Umbilical cord (tissue), 2 donors: Measurements from ENCODE around the gene GNB2. TPM values are rescaled to one million over a fixed set of nuclear protein-coding genes. Genes with fewer than 3 reads are reported as not detected.

Experiments
- DNase-seq: peaks from one replicate; pipeline ENCODE4 v3.0.0-alpha.2; 2015; ENCODE audit warnings: low spot score
- total RNA-seq: library from RNA; depleted of rRNA; stranded (reverse); fragments of >200 nt; gene quantifications from one replicate; pipeline ENCODE4 v1.2.3, GENCODE V29; 2014; ENCODE audit warnings: low replicate concordance; ENCODE audit not compliant: insufficient read depth

The GNB2 gene
- 60.9 TPM for total RNA-seq

GRCh38 chr7:100673302-100673941 lies at the start of gene GNB2:
Gene GNB2, plus strand, starts transcription at chr7:100673740. Its CDS starts 2,526 bp downstream, at chr7:100676266.
- peak; percentile 99 for DNase-seq

GRCh38 chr7:100623951-100624824 lies 49.4 kb upstream of the GNB2 start:
- DNase-seq: no peak

- no peak for DNase-seq
Observed at GRCh38 chr7:100626055-100626454, 47.5 kb upstream of the GNB2 start.

- DNase-seq: peak; percentile 64
Observed at GRCh38 chr7:100626530-100627237, 46.9 kb upstream of the GNB2 start.

- DNase-seq: no peak
Observed at GRCh38 chr7:100627238-100627549, 46.3 kb upstream of the GNB2 start.

GRCh38 chr7:100629117-100629716 lies 44.3 kb upstream of the GNB2 start:
- DNase-seq: no peak

GRCh38 chr7:100630066-100630465 lies 43.5 kb upstream of the GNB2 start:
- DNase-seq: no peak

- no peak for DNase-seq
Observed at GRCh38 chr7:100632951-100633717, 40.4 kb upstream of the GNB2 start.

- DNase-seq: no peak
Observed at GRCh38 chr7:100639995-100640516, 33.5 kb upstream of the GNB2 start.

- DNase-seq: no peak
Observed at GRCh38 chr7:100640517-100641440, 32.8 kb upstream of the GNB2 start.

- DNase-seq: no peak
Observed at GRCh38 chr7:100641463-100641859, 32.1 kb upstream of the GNB2 start, which contains the start of gene TFR2. Gene TFR2, minus strand, starts transcription at chr7:100641552. Its CDS starts 43 bp downstream, at chr7:100641509.

- no peak for DNase-seq
Observed at GRCh38 chr7:100641860-100642533, 31.5 kb upstream of the GNB2 start.

GRCh38 chr7:100642534-100642907 lies 31.0 kb upstream of the GNB2 start:
- no peak for DNase-seq

GRCh38 chr7:100649826-100650565 lies 23.5 kb upstream of the GNB2 start:
- DNase-seq: peak; percentile 70

- DNase-seq: no peak
Observed at GRCh38 chr7:100654908-100655831, 18.4 kb upstream of the GNB2 start.

GRCh38 chr7:100655908-100656674 lies 17.4 kb upstream of the GNB2 start, which contains the start of gene ACTL6B:
Gene ACTL6B, minus strand, starts transcription at chr7:100656448. Its CDS starts 94 bp downstream, at chr7:100656354.
- peak; percentile 63 for DNase-seq
